Skeletal muscle tissue (tissue), 4 donors: ENCODE results near the gene IPO9. TPM values are rescaled to one million over a fixed set of nuclear protein-coding genes. Genes with fewer than 3 reads are reported as not detected.

Experiments used
- H3K27ac ChIP-seq: one replicate; pipeline ENCODE4 v1.7.0; 2013; ENCODE audit warnings: mild to moderate bottlenecking, low read depth, low read length, inconsistent platforms
- H3K27me3 ChIP-seq, 3 donors: one replicate each; pipeline ENCODE4 v1.7.0; 2013; ENCODE audit warnings: low read length in 3 of 3; ENCODE audit not compliant: control insufficient read depth in 3 of 3, insufficient read depth in 3 of 3
- H3K36me3 ChIP-seq, 3 donors: one replicate each; pipeline ENCODE4 v1.7.0; 2013; ENCODE audit warnings: low read length in 3 of 3; ENCODE audit not compliant: control insufficient read depth in 3 of 3, insufficient read depth in 3 of 3
- H3K4me1 ChIP-seq, 3 donors: one replicate each; pipeline ENCODE4 v1.7.0; 2013; ENCODE audit warnings: low read length in 3 of 3, mild to moderate bottlenecking in 3 of 3; ENCODE audit not compliant: control insufficient read depth in 3 of 3, insufficient read depth in 3 of 3
- H3K4me3 ChIP-seq, 3 donors: one replicate each; pipeline ENCODE4 v1.7.0; 2013; ENCODE audit warnings: low read length in 3 of 3
- H3K9ac ChIP-seq, 3 donors: one replicate each; pipeline ENCODE4 v1.7.0; 2013; ENCODE audit warnings: low read length in 3 of 3, mild to moderate bottlenecking in 3 of 3, moderate library complexity in 2 of 3, low read depth in 1 of 3
- H3K9me3 ChIP-seq, 3 donors: one replicate each; pipeline ENCODE4 v1.7.0; 2013; ENCODE audit warnings: low read length in 3 of 3; ENCODE audit not compliant: control insufficient read depth in 3 of 3
- total RNA-seq: library from RNA; depleted of rRNA; stranded (reverse); fragments of >200 nt; gene quantifications from one replicate; pipeline ENCODE4 v1.2.3, GENCODE V29; 2014
- donor health status: Osteomylitis.

The IPO9 gene
- total RNA-seq, 1 donor from 2014 or later, result 19.3 TPM

DNA sequence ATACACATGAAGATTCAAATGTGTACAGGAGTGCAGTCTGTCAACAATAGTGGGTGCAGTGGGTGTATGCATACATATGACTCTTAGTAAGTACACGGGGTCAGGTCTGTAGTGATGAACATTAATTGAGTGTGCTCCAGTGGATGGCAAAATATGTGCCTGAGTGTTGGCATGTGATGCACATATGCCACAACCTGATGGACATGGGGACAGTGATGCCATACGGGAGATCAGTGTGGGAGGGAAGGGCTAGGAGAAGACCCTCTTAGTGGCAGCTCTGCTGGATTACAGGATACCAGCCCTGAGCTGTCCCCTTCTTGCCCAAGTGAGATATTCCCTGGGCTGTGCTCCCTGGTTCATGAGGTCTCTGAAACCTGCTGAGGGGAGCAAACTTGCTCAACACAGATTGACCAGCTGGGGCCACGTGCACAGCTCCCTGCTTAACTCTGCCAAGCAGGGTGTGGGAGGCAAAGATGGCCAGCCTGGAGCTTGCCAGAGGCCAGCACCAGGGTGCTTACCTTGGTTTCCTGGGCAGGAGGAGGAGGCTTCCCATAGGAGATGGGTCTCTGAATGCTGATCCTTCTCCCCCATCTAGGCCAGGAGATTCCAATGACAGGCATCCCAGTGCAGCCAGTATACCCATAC lies 62.0 kb downstream of the IPO9 start:
- Histone ChIP-seq H3K4me1 (peaks cover 71 to 92% (median 83%) of the 10 kb centered on the region in 3 donors), H3K9ac (peak overlapping the region; percentile 91 to 92 (median 91)), H3K27ac (peak overlapping the region; percentile 96), H3K4me3 (peak overlapping the region; percentile 82 to 93 (median 88)), H3K36me3 (peaks cover 20 to 30% (median 24%) of the 10 kb centered on the region in 3 donors), H3K9me3 (no peaks in the 10 kb centered on the region), H3K27me3 (no peaks in the 10 kb centered on the region)

DNA sequence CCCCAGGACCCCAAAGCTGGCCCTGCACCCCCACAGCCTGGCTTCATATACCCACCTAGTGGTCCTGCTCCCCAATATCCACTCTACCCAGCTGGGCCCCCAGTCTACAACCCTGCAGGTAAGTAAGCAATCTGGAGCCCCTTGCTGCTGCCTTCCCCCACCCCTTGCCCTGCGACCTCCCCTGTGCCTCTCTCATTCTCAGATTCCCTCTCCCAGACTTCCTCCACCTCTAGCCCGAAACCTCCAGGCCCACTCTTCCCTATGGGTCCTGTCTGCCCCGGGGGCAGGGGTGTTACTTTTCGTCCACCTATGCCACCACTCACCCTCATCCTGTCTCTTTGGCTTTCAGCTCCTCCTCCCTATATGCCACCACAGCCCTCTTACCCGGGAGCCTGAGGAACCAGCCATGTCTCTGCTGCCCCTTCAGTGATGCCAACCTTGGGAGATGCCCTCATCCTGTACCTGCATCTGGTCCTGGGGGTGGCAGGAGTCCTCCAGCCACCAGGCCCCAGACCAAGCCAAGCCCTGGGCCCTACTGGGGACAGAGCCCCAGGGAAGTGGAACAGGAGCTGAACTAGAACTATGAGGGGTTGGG lies 62.6 kb downstream of the IPO9 start:
- H3K4me3 ChIP-seq, result peak overlapping the region in 2 of 3 donors; percentile 88 to 93
- H3K36me3 ChIP-seq, result peaks cover 20 to 32% (median 25%) of the 10 kb centered on the region in 3 donors
- peak overlapping the region; percentile 27 to 92 (median 60) for H3K9ac ChIP-seq
- H3K27me3 ChIP-seq, result no peaks in the 10 kb centered on the region
- H3K9me3 ChIP-seq, result no peaks in the 10 kb centered on the region
- H3K27ac ChIP-seq, result peak overlapping the region; percentile 39
- H3K4me1 ChIP-seq, result peaks cover 70 to 92% (median 83%) of the 10 kb centered on the region in 3 donors

DNA sequence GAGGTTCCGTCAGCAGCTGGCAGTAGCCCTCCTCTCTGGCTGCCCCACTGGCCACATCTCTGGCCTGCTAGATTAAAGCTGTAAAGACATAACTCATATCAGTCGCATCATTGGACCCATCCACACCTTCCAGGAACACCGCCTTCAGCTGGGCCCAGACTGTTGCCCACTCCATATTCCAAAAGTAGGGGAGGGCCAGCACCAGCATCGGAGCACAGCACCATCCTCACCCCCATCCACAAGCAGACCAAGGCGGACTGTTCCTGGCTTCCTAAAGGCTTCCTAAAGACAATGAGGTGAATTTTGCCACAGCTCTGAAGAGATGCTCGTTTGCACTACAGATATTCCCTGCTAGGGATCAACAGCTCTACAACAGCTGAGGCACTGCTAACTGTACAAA lies 63.3 kb downstream of the IPO9 start:
- Histone ChIP-seq H3K27me3 (no peaks in the 10 kb centered on the region), H3K36me3 (peaks cover 20 to 39% (median 31%) of the 10 kb centered on the region in 3 donors), H3K9me3 (no peaks in the 10 kb centered on the region), H3K27ac (peak overlapping the region; percentile 39), H3K4me3 (peak overlapping the region in 1 of 3 donors; percentile 20), H3K9ac (peak overlapping the region in 2 of 3 donors; percentile 60 to 92), H3K4me1 (peaks cover 70 to 92% (median 83%) of the 10 kb centered on the region in 3 donors)

DNA sequence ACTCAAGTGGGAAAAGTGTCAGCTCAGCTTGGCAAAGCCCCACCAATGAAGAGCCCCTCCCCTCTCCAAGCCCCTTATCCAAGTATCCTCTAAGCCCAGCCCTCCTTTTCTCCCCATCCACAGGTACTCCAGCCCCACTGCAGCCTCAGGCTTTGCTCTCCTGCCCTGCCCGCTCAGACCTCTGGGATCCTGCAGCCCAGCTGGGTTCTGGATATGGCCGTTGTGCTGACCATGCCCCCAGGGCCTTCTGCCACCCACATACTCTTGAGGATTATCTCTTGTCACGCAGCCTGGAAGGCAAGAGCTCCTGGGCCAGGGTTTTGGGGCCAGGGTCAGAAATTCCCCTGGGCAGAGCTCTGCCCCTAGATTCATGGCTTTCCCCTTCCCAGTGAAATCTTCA lies 64.5 kb downstream of the IPO9 start:
- no peaks in the 10 kb centered on the region for H3K9me3 ChIP-seq
- peak overlapping the region; percentile 31 for H3K27ac ChIP-seq
- no peaks in the 10 kb centered on the region for H3K27me3 ChIP-seq
- no peak overlapping the region for H3K4me3 ChIP-seq
- peak overlapping the region; percentile 26 to 62 (median 33) for H3K9ac ChIP-seq
- peaks cover 28 to 47% (median 40%) of the 10 kb centered on the region in 3 donors for H3K36me3 ChIP-seq
- peaks cover 66 to 92% (median 80%) of the 10 kb centered on the region in 3 donors for H3K4me1 ChIP-seq

DNA sequence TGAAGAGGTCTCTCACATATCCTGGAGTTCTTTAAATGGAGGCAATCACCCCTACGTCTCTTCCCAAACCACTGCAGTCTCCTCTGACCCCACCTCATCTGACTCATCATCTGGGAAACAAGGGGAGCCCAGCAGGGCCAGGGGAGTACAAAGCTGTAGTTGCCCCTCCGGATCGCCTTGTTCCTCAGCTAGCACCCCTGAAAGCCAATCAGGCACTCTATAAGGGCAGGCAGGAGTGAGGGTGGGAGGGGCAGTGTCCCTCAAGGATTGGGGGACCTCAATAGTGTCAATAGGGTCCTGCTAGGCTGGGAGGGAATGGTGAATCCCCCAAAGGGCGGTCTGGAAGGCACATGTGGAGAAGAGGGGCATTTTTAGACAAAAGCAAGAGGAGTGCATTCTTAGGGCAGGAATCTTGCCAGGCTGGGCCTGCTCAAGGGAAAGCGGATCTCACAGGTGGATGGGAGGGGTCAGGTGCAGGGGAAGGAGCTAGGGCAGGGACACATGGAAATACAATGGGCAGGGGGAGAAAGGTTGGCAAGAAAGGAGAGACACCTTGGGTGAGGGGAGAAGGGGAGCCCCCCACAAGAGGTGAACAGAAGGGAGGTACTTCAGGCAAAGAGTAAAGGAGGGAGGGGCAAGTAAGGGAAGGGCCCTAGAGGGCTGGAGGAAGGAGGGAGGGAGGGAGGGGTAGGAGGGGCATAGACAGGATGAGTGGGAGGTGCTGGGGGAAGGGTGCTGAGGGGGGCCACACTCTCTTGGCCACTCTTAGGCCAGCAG lies 65.6 kb downstream of the IPO9 start:
- H3K27me3 ChIP-seq, result no peaks in the 10 kb centered on the region
- H3K9ac ChIP-seq, result peak overlapping the region in 1 of 3 donors; percentile 51
- H3K4me3 ChIP-seq, result no peak overlapping the region
- H3K9me3 ChIP-seq, result no peaks in the 10 kb centered on the region
- H3K27ac ChIP-seq, result peak overlapping the region; percentile 31
- H3K4me1 ChIP-seq, result peaks cover 68 to 93% (median 75%) of the 10 kb centered on the region in 3 donors
- H3K36me3 ChIP-seq, result peaks cover 34 to 51% (median 44%) of the 10 kb centered on the region in 3 donors

DNA sequence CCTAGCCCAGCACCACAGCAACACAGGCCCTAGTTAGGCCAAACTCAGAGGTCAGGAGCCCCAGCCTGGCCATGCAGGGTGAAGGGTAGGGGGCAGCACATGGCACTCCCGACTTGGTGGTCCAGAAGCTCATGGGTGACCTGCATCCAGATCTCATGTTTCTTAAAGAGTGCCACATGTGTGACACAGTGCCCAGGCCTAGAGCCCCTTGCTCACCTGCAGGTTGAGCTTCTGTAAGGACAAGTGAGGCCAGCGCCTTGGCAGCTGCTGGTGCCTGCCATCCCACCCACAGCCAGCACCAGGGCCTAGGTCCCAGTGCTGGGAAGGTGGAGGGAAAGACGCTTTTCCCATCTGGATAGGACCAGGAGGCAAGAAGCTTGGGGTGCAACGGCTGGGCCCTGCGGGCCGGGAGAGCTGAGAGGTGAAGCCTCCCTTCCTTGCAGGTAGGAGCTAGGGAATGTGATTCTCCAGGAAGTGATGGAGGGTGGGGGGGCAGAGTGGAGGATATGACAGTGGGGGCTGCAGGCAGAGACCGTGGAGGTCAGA lies 66.2 kb downstream of the IPO9 start:
- H3K4me3 ChIP-seq, result no peak overlapping the region
- no peak overlapping the region for H3K9ac ChIP-seq
- H3K4me1 ChIP-seq, result peaks cover 64 to 95% (median 72%) of the 10 kb centered on the region in 3 donors
- no peaks in the 10 kb centered on the region for H3K9me3 ChIP-seq
- H3K27me3 ChIP-seq, result no peaks in the 10 kb centered on the region
- no peak overlapping the region for H3K27ac ChIP-seq
- H3K36me3 ChIP-seq, result peaks cover 39 to 53% (median 47%) of the 10 kb centered on the region in 3 donors

DNA sequence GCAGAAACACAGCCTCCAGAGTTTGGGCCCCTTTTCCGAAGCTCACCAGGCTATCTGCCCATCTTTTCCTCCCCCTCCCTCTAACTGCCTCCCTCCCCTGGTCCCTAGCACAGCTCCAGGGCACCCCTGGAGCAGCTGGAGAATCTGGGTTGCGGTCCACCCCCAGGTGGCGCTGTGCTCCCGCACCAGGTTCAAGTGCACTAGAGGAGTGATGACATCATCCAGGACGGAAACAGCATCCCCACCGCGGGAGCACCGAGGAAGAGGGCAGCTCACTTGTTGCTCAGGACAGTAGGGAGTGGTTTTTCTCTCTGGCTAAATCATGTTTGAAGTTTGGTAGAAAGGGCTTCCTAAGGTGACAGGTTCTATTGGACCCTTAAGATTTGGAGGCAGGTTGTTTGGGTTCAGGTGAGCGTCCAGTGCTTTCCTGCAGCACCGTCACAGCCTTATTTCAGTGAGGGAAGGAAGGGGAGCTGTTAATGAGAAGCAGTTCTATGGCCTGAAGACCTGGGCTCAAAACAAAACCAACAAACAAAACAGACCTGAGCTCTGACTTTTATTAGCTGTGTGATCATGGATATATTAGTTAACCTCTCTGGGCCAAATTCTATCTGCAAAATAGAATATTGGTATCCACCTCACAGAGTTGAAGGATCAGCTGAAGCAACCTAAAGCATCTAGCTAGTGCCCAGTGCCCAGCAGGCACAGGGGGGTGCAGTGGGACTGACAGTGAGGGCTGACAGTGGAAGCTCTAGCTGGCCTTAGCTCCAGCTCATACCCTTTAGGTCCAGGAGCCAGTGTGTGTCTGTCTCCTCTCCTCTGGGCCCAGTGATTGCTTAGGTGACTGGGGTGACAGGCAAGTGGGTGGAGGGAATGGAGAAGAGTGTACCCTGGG lies 67.2 kb downstream of the IPO9 start:
- Histone ChIP-seq H3K27me3 (no peaks in the 10 kb centered on the region), H3K4me3 (no peak overlapping the region), H3K9ac (peak overlapping the region in 1 of 3 donors; percentile 63), H3K4me1 (peaks cover 57 to 90% (median 62%) of the 10 kb centered on the region in 3 donors), H3K27ac (peak overlapping the region; percentile 64), H3K36me3 (peaks cover 37 to 45% (median 39%) of the 10 kb centered on the region in 3 donors), H3K9me3 (no peaks in the 10 kb centered on the region)

DNA sequence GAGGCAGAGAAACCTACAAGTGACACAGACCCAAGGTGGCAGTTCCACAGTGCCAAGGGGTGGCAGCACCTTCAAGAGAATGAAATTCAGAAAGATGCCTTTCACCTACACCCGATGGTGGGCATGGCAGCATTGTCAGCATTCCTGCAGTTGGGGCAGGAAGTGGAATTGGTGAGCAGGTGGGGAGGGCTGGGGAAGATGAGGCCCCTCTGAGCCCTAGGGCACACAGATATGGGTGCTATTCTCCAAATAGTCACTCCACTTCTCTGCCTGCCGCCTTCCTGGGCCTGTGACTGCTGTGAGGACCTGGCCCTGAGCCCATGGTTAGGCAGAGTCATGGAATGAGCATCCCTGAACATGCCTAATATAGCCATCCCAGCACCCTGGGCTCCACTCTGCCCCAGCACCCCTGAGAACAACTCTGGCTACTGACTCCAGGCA lies 68.0 kb downstream of the IPO9 start:
- Histone ChIP-seq H3K27me3 (no peaks in the 10 kb centered on the region), H3K4me3 (no peak overlapping the region), H3K9ac (peak overlapping the region in 2 of 3 donors; percentile 27 to 63), H3K27ac (peak overlapping the region; percentile 64), H3K4me1 (peaks cover 49 to 83% (median 55%) of the 10 kb centered on the region in 3 donors), H3K9me3 (no peaks in the 10 kb centered on the region), H3K36me3 (peaks cover 36 to 39% (median 38%) of the 10 kb centered on the region in 3 donors)
